Measurements from ENCODE around the gene TTC3.

Gene TTC3

GRCh38 chr21:37059181-37059580, 13.9 kb upstream of the TTC3 start:
- DNase-seq (ENCODE audit: low read depth, low spot score): no peak

GRCh38 chr21:37060296-37060695, 12.8 kb upstream of the TTC3 start:
- DNase-seq (ENCODE audit: low read depth, low spot score): no peak

GRCh38 chr21:37061926-37062592, 11.0 kb upstream of the TTC3 start:
- no peak for DNase-seq (ENCODE audit: low read depth, low spot score)

- DNase-seq (ENCODE audit: low read depth, low spot score): no peak
These were observed 10.5 kb upstream of the TTC3 start for GRCh38 chr21:37062593-37062935.

GRCh38 chr21:37063433-37063832, 9.6 kb upstream of the TTC3 start:
- no peak for DNase-seq (ENCODE audit: low read depth, low spot score)

- DNase-seq (ENCODE audit: low read depth, low spot score): no peak
These were observed 8.2 kb upstream of the TTC3 start for GRCh38 chr21:37064841-37065240.

GRCh38 chr21:37065561-37066177, 7.4 kb upstream of the TTC3 start:
- no peak for DNase-seq (ENCODE audit: low read depth, low spot score)

- no peak for DNase-seq (ENCODE audit: low read depth, low spot score)
These were observed 1.3 kb upstream of the TTC3 start for GRCh38 chr21:37071561-37072273.

- no peak for DNase-seq (ENCODE audit: low read depth, low spot score)
These were observed 623 bp upstream of the TTC3 start for GRCh38 chr21:37072274-37072987.

GRCh38 chr21:37073417-37074196, 553 bp downstream of the TTC3 start:
- peak; percentile 22 for DNase-seq (ENCODE audit: low read depth, low spot score)

- DNase-seq (ENCODE audit: low read depth, low spot score): no peak
These were observed 1.1 kb downstream of the TTC3 start for GRCh38 chr21:37074197-37074510.

GRCh38 chr21:37074546-37074945, 1.5 kb downstream of the TTC3 start:
- DNase-seq (ENCODE audit: low read depth, low spot score): no peak

GRCh38 chr21:37075214-37075770, 2.2 kb downstream of the TTC3 start:
- no peak for DNase-seq (ENCODE audit: low read depth, low spot score)

GRCh38 chr21:37076087-37076850, 3.2 kb downstream of the TTC3 start:
- DNase-seq (ENCODE audit: low read depth, low spot score): no peak

- no peak for DNase-seq (ENCODE audit: low read depth, low spot score)
These were observed 4.3 kb downstream of the TTC3 start for GRCh38 chr21:37077403-37077802.

GRCh38 chr21:37079211-37079824, 6.3 kb downstream of the TTC3 start:
- no peak for DNase-seq (ENCODE audit: low read depth, low spot score)

GRCh38 chr21:37082375-37082774, 9.3 kb downstream of the TTC3 start:
- no peak for DNase-seq (ENCODE audit: low read depth, low spot score)

GRCh38 chr21:37082856-37083528, 9.9 kb downstream of the TTC3 start:
- no peak for DNase-seq (ENCODE audit: low read depth, low spot score)

- no peak for DNase-seq (ENCODE audit: low read depth, low spot score)
These were observed 12.7 kb downstream of the TTC3 start for GRCh38 chr21:37085726-37086125.

- no peak for DNase-seq (ENCODE audit: low read depth, low spot score)
These were observed 14.1 kb downstream of the TTC3 start for GRCh38 chr21:37087188-37087587.
